ENCODE data around the gene FGGY.

DNA sequence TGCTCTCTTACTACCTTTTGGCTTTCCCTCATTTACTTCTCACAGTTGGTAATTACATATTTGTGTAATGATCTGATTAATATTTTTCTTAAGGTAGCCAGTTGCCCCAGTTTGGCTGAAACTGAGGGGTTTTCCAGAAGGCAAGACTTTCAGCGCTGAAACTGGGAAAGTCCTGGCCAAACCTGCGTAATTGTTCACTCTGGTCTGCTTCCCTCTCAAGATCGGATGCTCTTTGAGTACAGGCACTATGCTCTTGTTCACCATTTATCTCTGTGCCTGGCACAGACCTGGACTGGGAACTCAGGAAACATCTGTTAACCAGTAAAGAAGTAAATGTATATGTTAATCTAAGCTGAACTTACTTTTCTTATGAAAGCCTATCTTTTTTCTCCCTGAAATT lies 308.3 kb downstream of the FGGY start:
- TF ChIP-seq, protein P1, sequence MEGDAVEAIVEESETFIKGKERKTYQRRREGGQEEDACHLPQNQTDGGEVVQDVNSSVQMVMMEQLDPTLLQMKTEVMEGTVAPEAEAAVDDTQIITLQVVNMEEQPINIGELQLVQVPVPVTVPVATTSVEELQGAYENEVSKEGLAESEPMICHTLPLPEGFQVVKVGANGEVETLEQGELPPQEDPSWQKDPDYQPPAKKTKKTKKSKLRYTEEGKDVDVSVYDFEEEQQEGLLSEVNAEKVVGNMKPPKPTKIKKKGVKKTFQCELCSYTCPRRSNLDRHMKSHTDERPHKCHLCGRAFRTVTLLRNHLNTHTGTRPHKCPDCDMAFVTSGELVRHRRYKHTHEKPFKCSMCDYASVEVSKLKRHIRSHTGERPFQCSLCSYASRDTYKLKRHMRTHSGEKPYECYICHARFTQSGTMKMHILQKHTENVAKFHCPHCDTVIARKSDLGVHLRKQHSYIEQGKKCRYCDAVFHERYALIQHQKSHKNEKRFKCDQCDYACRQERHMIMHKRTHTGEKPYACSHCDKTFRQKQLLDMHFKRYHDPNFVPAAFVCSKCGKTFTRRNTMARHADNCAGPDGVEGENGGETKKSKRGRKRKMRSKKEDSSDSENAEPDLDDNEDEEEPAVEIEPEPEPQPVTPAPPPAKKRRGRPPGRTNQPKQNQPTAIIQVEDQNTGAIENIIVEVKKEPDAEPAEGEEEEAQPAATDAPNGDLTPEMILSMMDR (IDR thresholded peaks at IDR 0.05) = no peak
- no peak for TF ChIP-seq POLR2A (IDR thresholded peaks at IDR 0.05)
